DND-41 (cell line): Measurements from ENCODE around the gene SIPA1L2.

Source experiments
- CTCF ChIP-seq: IDR thresholded peaks from 2 replicates; pipeline ENCODE4 v1.5.1; 2012; ENCODE audit warnings: borderline replicate concordance, low read length, moderate library complexity, mild to moderate bottlenecking; ENCODE audit not compliant: poor library complexity, severe bottlenecking; ENCODE audit errors: extremely low read depth
- EZH2 ChIP-seq: IDR thresholded peaks from 3 replicates; pipeline ENCODE4 v1.6.1; 2012; ENCODE audit warnings: borderline replicate concordance, low read depth, mild to moderate bottlenecking, moderate library complexity, low read length, inconsistent platforms; ENCODE audit not compliant: severe bottlenecking

- no peak for TF ChIP-seq CTCF
- no peak for TF ChIP-seq EZH2
These were observed 37.3 kb upstream of the SIPA1L2 start for GRCh38 chr1:232667094-232667777.
